GM18505 (cell line): Measurements from ENCODE around the gene KIT.

Source experiments
- ATAC-seq: cut with Tn5 transposase; IDR thresholded peaks from one replicate; pipeline ENCODE4 v1.9.1; 2021; ENCODE audit not compliant: unreplicated experiment
- POLR2A ChIP-seq: IDR thresholded peaks from 4 replicates; pipeline ENCODE4 v1.6.1; 2011; ENCODE audit warnings: borderline replicate concordance; ENCODE audit not compliant: insufficient read depth, insufficient read length; ENCODE audit errors: extremely low read depth

Gene KIT

GRCh38 chr4:54668014-54668611 lies 10.4 kb downstream of the KIT start:
- ATAC-seq = no peak
- TF ChIP-seq POLR2A = no peak

- no peak for TF ChIP-seq POLR2A
- ATAC-seq = no peak
Observed at GRCh38 chr4:54669831-54670230, 12.1 kb downstream of the KIT start.

- no peak for TF ChIP-seq POLR2A
- no peak for ATAC-seq
Observed at GRCh38 chr4:54675721-54676461, 18.1 kb downstream of the KIT start.

GRCh38 chr4:54676658-54677057 lies 18.9 kb downstream of the KIT start:
- TF ChIP-seq POLR2A = no peak
- no peak for ATAC-seq

- ATAC-seq = no peak
- TF ChIP-seq POLR2A = no peak
Observed at GRCh38 chr4:54677416-54677815, 19.7 kb downstream of the KIT start.

GRCh38 chr4:54677853-54678650 lies 20.3 kb downstream of the KIT start:
- no peak for ATAC-seq
- no peak for TF ChIP-seq POLR2A

GRCh38 chr4:54678826-54679225 lies 21.1 kb downstream of the KIT start:
- no peak for TF ChIP-seq POLR2A
- ATAC-seq = no peak

- no peak for ATAC-seq
- no peak for TF ChIP-seq POLR2A
Observed at GRCh38 chr4:54679813-54680212, 22.1 kb downstream of the KIT start.

GRCh38 chr4:54683616-54684346 lies 26.0 kb downstream of the KIT start:
- no peak for ATAC-seq
- TF ChIP-seq POLR2A = no peak

GRCh38 chr4:54685810-54686209 lies 28.1 kb downstream of the KIT start:
- no peak for ATAC-seq
- no peak for TF ChIP-seq POLR2A

GRCh38 chr4:54687887-54688841 lies 30.4 kb downstream of the KIT start:
- TF ChIP-seq POLR2A = no peak
- ATAC-seq = peak; percentile 63

GRCh38 chr4:54695337-54695736 lies 37.6 kb downstream of the KIT start:
- no peak for TF ChIP-seq POLR2A
- no peak for ATAC-seq
